ENCODE data around the gene TM2D3.

The TM2D3 gene

DNA sequence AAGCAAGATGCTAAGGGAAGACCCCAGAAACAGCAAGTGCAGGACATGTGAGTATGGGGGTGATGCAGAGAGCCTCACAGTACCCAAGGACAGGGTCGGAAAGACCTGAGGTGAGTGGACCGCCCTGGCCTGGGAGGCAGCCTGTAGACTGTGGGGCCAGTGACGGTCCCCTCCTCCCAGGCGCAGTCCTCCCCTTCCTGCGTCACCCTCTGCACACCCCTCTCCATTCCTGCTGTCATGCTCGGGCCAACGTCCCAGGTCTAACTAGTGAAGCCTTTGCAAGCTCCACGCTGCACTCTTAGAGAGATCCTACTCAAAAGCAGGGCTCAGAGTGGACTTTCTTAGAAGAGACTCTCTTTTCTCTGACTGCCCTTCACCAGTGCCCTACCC is 41.6 kb downstream of the TM2D3 start:
- H4K20me1 ChIP-seq (ENCODE audit: insufficient read depth), result no peaks in the 10 kb centered on the region
- H3K4me1 ChIP-seq (ENCODE audit: low read depth, poor library complexity, severe bottlenecking), result no peaks in the 10 kb centered on the region
- H3K27ac ChIP-seq, result no peak overlapping the region
- TF ChIP-seq, protein P1, sequence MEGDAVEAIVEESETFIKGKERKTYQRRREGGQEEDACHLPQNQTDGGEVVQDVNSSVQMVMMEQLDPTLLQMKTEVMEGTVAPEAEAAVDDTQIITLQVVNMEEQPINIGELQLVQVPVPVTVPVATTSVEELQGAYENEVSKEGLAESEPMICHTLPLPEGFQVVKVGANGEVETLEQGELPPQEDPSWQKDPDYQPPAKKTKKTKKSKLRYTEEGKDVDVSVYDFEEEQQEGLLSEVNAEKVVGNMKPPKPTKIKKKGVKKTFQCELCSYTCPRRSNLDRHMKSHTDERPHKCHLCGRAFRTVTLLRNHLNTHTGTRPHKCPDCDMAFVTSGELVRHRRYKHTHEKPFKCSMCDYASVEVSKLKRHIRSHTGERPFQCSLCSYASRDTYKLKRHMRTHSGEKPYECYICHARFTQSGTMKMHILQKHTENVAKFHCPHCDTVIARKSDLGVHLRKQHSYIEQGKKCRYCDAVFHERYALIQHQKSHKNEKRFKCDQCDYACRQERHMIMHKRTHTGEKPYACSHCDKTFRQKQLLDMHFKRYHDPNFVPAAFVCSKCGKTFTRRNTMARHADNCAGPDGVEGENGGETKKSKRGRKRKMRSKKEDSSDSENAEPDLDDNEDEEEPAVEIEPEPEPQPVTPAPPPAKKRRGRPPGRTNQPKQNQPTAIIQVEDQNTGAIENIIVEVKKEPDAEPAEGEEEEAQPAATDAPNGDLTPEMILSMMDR (conservative IDR thresholded peaks at IDR 0.05; ENCODE audit: low read depth, low read length), result no peak
- no peaks in the 10 kb centered on the region for H3K27me3 ChIP-seq (ENCODE audit: insufficient read depth, low read depth)
- H3K9ac ChIP-seq, result no peak overlapping the region
- no peak overlapping the region for H2AFZ ChIP-seq (ENCODE audit: low read depth)
- H3K4me3 ChIP-seq (IDR thresholded peaks at IDR 0.05; ENCODE audit: insufficient read depth, low read depth, low read length), result no peak overlapping the region
- H3K79me2 ChIP-seq (ENCODE audit: insufficient read depth, low read depth), result no peaks in the 10 kb centered on the region
- H3K4me2 ChIP-seq, result no peak overlapping the region
- H3K36me3 ChIP-seq (ENCODE audit: insufficient read depth), result no peaks in the 10 kb centered on the region

DNA sequence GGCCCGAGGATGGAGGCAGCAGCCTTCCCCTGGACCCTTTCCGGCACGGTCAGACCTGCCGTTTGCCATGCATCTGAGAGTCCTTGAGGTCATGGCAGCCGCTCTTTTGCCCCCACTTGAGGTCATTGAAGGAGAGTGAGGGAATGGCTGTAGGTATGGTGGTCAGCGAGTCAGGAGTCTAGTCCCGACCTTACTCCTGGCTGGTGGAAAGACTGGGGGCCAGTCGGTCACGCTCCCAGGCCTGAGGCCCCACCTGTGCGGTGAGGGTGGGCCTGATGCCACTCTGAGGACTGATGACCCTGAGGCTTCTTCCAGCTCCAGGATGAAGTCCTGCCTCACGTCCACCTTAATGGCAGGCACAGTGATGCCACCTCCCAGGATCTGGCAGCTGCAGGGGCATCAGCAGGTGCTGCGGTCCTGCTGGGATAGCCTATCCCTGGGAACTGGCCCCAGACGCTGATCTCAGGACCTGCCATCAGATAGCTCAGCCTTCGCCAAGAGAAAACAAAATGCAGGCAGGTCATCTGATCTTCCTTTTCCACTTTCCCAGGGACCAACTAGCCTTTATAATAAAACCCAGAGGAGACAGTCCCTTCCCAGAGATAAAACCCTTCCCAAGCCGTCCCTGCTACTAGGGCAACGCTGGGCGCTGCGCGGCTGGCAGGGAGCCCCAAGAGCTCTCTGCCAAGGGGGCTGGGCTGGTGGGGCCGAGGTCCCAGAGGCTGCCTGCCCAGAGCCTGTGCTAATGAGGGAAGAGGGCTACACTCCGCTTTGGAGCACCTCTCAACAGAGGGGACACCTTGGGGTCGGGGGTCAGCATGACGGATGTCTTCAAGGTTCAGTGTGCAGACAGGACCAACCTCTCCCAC is 42.2 kb downstream of the TM2D3 start:
- TF ChIP-seq, protein P1 (conservative IDR thresholded peaks at IDR 0.05; ENCODE audit: low read depth, low read length), result no peak
- Histone ChIP-seq H3K36me3 (ENCODE audit: insufficient read depth) (no peaks in the 10 kb centered on the region), H2AFZ (ENCODE audit: low read depth) (no peak overlapping the region), H3K4me1 (ENCODE audit: low read depth, poor library complexity, severe bottlenecking) (no peaks in the 10 kb centered on the region), H3K27ac (no peak overlapping the region), H3K79me2 (ENCODE audit: insufficient read depth, low read depth) (no peaks in the 10 kb centered on the region), H3K4me2 (no peak overlapping the region), H3K4me3 (IDR thresholded peaks at IDR 0.05; ENCODE audit: insufficient read depth, low read depth, low read length) (no peak overlapping the region), H4K20me1 (ENCODE audit: insufficient read depth) (no peaks in the 10 kb centered on the region), H3K27me3 (ENCODE audit: insufficient read depth, low read depth) (no peaks in the 10 kb centered on the region), H3K9ac (no peak overlapping the region)

DNA sequence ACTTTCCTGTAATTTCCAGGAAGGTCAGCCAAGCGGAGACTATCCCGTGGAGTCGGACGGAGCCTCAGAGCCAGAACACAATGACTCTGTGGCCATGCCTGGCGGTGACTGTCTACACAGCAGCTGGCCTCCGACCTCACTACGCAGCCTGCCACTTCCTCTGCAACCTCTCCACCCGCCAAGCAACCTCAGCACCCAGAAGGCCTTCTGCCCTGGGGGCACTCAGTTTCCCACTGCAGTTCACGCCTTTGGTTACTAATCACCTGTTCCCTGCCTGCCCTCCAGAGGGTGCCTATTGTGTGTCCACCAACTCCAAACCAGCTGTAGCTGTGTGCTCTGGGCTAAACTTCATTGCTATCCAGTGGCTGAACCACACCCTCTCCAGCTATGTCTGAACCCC is 44.0 kb downstream of the TM2D3 start:
- Histone ChIP-seq H4K20me1 (ENCODE audit: insufficient read depth) (no peaks in the 10 kb centered on the region), H3K36me3 (ENCODE audit: insufficient read depth) (no peaks in the 10 kb centered on the region), H3K27ac (no peak overlapping the region), H3K4me2 (no peak overlapping the region), H3K9ac (no peak overlapping the region), H3K79me2 (ENCODE audit: insufficient read depth, low read depth) (no peaks in the 10 kb centered on the region), H2AFZ (ENCODE audit: low read depth) (no peak overlapping the region), H3K4me1 (ENCODE audit: low read depth, poor library complexity, severe bottlenecking) (no peaks in the 10 kb centered on the region), H3K27me3 (ENCODE audit: insufficient read depth, low read depth) (no peaks in the 10 kb centered on the region), H3K4me3 (IDR thresholded peaks at IDR 0.05; ENCODE audit: insufficient read depth, low read depth, low read length) (no peak overlapping the region)
- TF ChIP-seq, protein P1 (conservative IDR thresholded peaks at IDR 0.05; ENCODE audit: low read depth, low read length), result no peak

DNA sequence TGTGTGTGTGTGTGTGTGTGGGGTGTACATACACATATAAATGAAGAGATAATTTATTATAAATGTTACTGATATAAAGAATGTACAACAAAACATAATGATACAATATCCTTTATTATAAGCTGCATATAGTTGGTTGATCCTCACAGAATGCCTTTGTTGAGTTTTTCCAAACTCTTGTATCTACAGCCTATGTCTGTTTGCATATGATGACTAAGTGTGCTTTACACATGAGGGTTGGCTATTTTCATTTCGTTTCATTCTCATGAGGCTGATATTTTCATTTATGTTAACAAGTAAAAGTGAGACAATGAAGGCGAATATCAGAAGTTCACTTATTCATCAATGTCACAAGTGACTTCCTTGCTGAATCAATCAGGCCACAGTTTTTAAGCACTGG is 45.1 kb downstream of the TM2D3 start:
- Histone ChIP-seq H3K4me1 (ENCODE audit: low read depth, poor library complexity, severe bottlenecking) (no peaks in the 10 kb centered on the region), H2AFZ (ENCODE audit: low read depth) (no peak overlapping the region), H3K4me3 (IDR thresholded peaks at IDR 0.05; ENCODE audit: insufficient read depth, low read depth, low read length) (no peak overlapping the region), H3K36me3 (ENCODE audit: insufficient read depth) (no peaks in the 10 kb centered on the region), H3K27ac (no peak overlapping the region), H4K20me1 (ENCODE audit: insufficient read depth) (no peaks in the 10 kb centered on the region), H3K27me3 (ENCODE audit: insufficient read depth, low read depth) (no peaks in the 10 kb centered on the region), H3K4me2 (no peak overlapping the region), H3K9ac (no peak overlapping the region), H3K79me2 (ENCODE audit: insufficient read depth, low read depth) (no peaks in the 10 kb centered on the region)
- TF ChIP-seq, protein P1 (conservative IDR thresholded peaks at IDR 0.05; ENCODE audit: low read depth, low read length), result no peak
